Adrenal gland (tissue), 12 donors: ENCODE measurements around the gene RHOG. TPM values are rescaled to one million over a fixed set of nuclear protein-coding genes. Genes with fewer than 3 reads are reported as not detected.
A peak's percentile ranks its signal among the peaks of the same experiment; 100 is the strongest.

Source experiments
- DNase-seq, 7 donors: peaks; one replicate each; pipeline ENCODE4 v3.0.0-alpha.2; 2019 to 2020
- H3K27ac ChIP-seq, 5 donors: fragments of 200-600 bp; sonication (generic) in 4 of 5; 1 replicate in 3 of 5; 2 replicates in 2 of 5; pipeline versions ENCODE4 v1.5.1 to v1.8.0; 2016 to 2020; ENCODE audit warnings: mild to moderate bottlenecking in 1 of 5
- H3K27me3 ChIP-seq: fragments of 200-600 bp; 2 replicates; pipeline ENCODE4 v1.8.0; 2021
- H3K36me3 ChIP-seq, 2 donors: fragments of 200-600 bp; replicated peaks in 1 of 2; 1 replicate in 1 of 2; 2 replicates in 1 of 2; pipeline versions ENCODE4 v1.5.1 to v1.8.0; 2018 to 2022
- H3K4me1 ChIP-seq, 2 donors: fragments of 200-600 bp; replicated peaks in 1 of 2; 1 replicate in 1 of 2; 2 replicates in 1 of 2; pipeline versions ENCODE4 v1.5.1 to v1.8.0; 2018 to 2021
- H3K4me3 ChIP-seq, 4 donors: fragments of 200-600 bp; sonication (generic) in 3 of 4; one replicate each; pipeline ENCODE4 v1.5.1; 2016 to 2018
- H3K9me3 ChIP-seq, 3 donors: fragments of 200-600 bp; sonication (generic) in 1 of 3; replicated peaks in 1 of 3; 1 replicate in 2 of 3; 2 replicates in 1 of 3; pipeline versions ENCODE4 v1.5.1 to v1.8.0; 2016 to 2021
- CTCF ChIP-seq, 6 experiments: fragments of 450-650 bp in 4 of 6; fragments of 200-600 bp in 2 of 6; sonication (generic) in 1 of 6; IDR thresholded peaks; 1 replicate in 5 of 6; 2 replicates in 1 of 6; pipeline versions ENCODE4 v1.5.1 to v1.8.0; 2016 to 2021; ENCODE audit warnings: antibody characterized with exemption in 6 of 6, mild to moderate bottlenecking in 2 of 6, moderate library complexity in 1 of 6
- POLR2A ChIP-seq, 2 donors: fragments of 450-650 bp; IDR thresholded peaks; one replicate each; pipeline ENCODE4 v1.6.1; 2017; ENCODE audit warnings: antibody characterized with exemption in 2 of 2, mild to moderate bottlenecking in 2 of 2, moderate library complexity in 1 of 2
- WGBS, 4 donors: extraction: QIAGEN DNeasy Blood & Tissue Kit in 2 of 4; methylation state at CpG; one replicate each; pipeline versions ENCODE4 v1.1.5 to v1.1.7; 2013 to 2017; 5-methylcytosine and 5-hydroxymethylcytosine counted together
- intact Hi-C, 2 donors: fragments of 100-400 bp; cut with DNase I; formaldehyde crosslinking; loops; one replicate each; pipeline versions ENCODE4 v1.14.1 to v1.15.0; 2022 to 2023
- polyA plus RNA-seq, 3 donors: library from polyadenylated mRNA; stranded (reverse); fragments of 200-250 nt in 2 of 3; fragments of 350-450 nt in 1 of 3; fragmentation: Illumina TruSeq in 1 of 3; extraction: RNeasy Lipid Tissue Mini Kit (QIAGEN cat#74804) in 1 of 3; gene quantifications; one replicate each; pipeline ENCODE4 v1.2.3, GENCODE V29; 2013 to 2014
- total RNA-seq, 9 donors: library from RNA; depleted of rRNA in 4 of 9; stranded (reverse); fragments of >200 nt in 4 of 9; fragments of 120-200 nt in 1 of 9; fragmentation: NEBNext Ultra II Directional in 1 of 9; extraction: Animal tissue kit (Norgen Biotek cat#: 25700) in 1 of 9; gene quantifications; one replicate each; pipeline versions ENCODE4 v1.1.0 to v1.2.4, GENCODE V29; 2013 to 2023
- donor health status: healthy with polysubstance abuse.
- donor health status: Bipolar disorder and iron deficiency.
- donor health status: DM: yes; HTN: yes; CAD: no.
- donor health status: DM: no; HTN: no; CAD: no.
- donor health status: DM: no; HTN: no; CAD: no.
- donor health status: DM: yes; HTN: yes; CAD: no.

Gene RHOG
- total and polyA plus RNA-seq, 12 donors: 21.4 to 91.2 (median 48.7) TPM

GRCh38 chr11:3834664-3835461, 5.9 kb downstream of the RHOG start:
- peak in 6 of 7 donors; percentile 42 to 72 (median 54) for DNase-seq
- peak overlapping the region in 3 of 5 donors; percentile 13 to 64 (median 57) for H3K27ac ChIP-seq
- H3K4me3 ChIP-seq: no peak overlapping the region
- no peaks in the 10 kb centered on the region for H3K9me3 ChIP-seq
- intact Hi-C loops: no loop called here
- H3K27me3 ChIP-seq: no peaks in the 10 kb centered on the region
- no peaks in the 10 kb centered on the region for H3K36me3 ChIP-seq
- WGBS, 4 donors: 67 to 73% (median 69%) methylated on average over 7 of the region's 7 CpGs
- TF ChIP-seq POLR2A (IDR thresholded peaks at IDR 0.05) (no peak), CTCF (IDR thresholded peaks at IDR 0.05) (no peak)
- peaks cover 31 to 79% of the 10 kb centered on the region in 2 donors for H3K4me1 ChIP-seq

GRCh38 chr11:3834349-3834663, 6.5 kb downstream of the RHOG start:
- 52 to 66% (median 58%) methylated on average over 3 to 4 of the region's 4 CpGs for WGBS, 4 donors
- Histone ChIP-seq H3K9me3 (no peaks in the 10 kb centered on the region), H3K27ac (peak overlapping the region in 3 of 5 donors; percentile 13 to 64 (median 57)), H3K36me3 (no peaks in the 10 kb centered on the region), H3K4me1 (peaks cover 31 to 75% of the 10 kb centered on the region in 2 donors), H3K4me3 (no peak overlapping the region), H3K27me3 (no peaks in the 10 kb centered on the region)
- intact Hi-C loops: no loop called here
- no peak for DNase-seq
- TF ChIP-seq CTCF (IDR thresholded peaks at IDR 0.05): no peak
- no peak for TF ChIP-seq POLR2A (IDR thresholded peaks at IDR 0.05)

GRCh38 chr11:3833449-3833848, 7.3 kb downstream of the RHOG start:
- peaks cover 31 to 68% of the 10 kb centered on the region in 2 donors for H3K4me1 ChIP-seq
- intact Hi-C loops: no loop called here
- TF ChIP-seq CTCF (IDR thresholded peaks at IDR 0.05) (no peak), POLR2A (IDR thresholded peaks at IDR 0.05) (no peak)
- H3K9me3 ChIP-seq: no peaks in the 10 kb centered on the region
- no peak overlapping the region for H3K4me3 ChIP-seq
- H3K27me3 ChIP-seq: no peaks in the 10 kb centered on the region
- 68 to 89% (median 79%) methylated on average over 2 of the region's 2 CpGs for WGBS, 4 donors
- no peak for DNase-seq
- peak overlapping the region in 2 of 5 donors; percentile 9 to 64 for H3K27ac ChIP-seq
- H3K36me3 ChIP-seq: no peaks in the 10 kb centered on the region

- 78 to 91% (median 89%) methylated on average over 2 of the region's 2 CpGs for WGBS, 4 donors
- H3K9me3 ChIP-seq: no peaks in the 10 kb centered on the region
- H3K27me3 ChIP-seq: no peaks in the 10 kb centered on the region
- TF ChIP-seq CTCF (IDR thresholded peaks at IDR 0.05) (no peak), POLR2A (IDR thresholded peaks at IDR 0.05) (no peak)
- peaks cover 31 to 67% of the 10 kb centered on the region in 2 donors for H3K4me1 ChIP-seq
- H3K36me3 ChIP-seq: peaks cover 0 to 4% of the 10 kb centered on the region in 2 donors
- peak overlapping the region in 3 of 5 donors; percentile 10 to 75 (median 59) for H3K27ac ChIP-seq
- intact Hi-C loops: no loop called here
- H3K4me3 ChIP-seq: no peak overlapping the region
- no peak for DNase-seq
Observed at GRCh38 chr11:3832816-3833215, 7.9 kb downstream of the RHOG start.
